Activated naive CD4-positive, alpha-beta T cell treated with anti-CD3 and anti-CD28 coated beads, Interleukin-2, amount 10 ng/mL, durations not matched to agents 7 days and 5 days (primary cell): ENCODE results near the gene CCIN.
"Not testable (repeated sequence)": the region's sequence is repeated elsewhere in the genome, so short reads cannot be mapped to it uniquely, and the experiment has no call there.

Experiments
- CTCF ChIA-PET: fragments of 350-600 bp; sonication (Branson Sonifier 250); formaldehyde crosslinking; loops from one replicate; lab custom pipeline; 2021; ENCODE audit warnings: antibody characterized with exemption; lab: Charles Lee
- DNase-seq: peaks from one replicate; pipeline ENCODE4 v3.0.0-alpha.2; 2020
- H3K27ac Mint-ChIP-seq: one replicate; pipeline ENCODE4 v1.8.0; 2021; ENCODE audit warnings: mild to moderate bottlenecking, moderate library complexity, mixed read lengths
- H3K27me3 Mint-ChIP-seq: one replicate; pipeline ENCODE4 v1.8.0; 2021; ENCODE audit warnings: mild to moderate bottlenecking, mixed read lengths
- H3K36me3 Mint-ChIP-seq: one replicate; pipeline ENCODE4 v1.8.0; 2021; ENCODE audit warnings: mixed read lengths
- H3K4me1 Mint-ChIP-seq: one replicate; pipeline ENCODE4 v1.8.0; 2021; ENCODE audit warnings: mixed read lengths
- H3K4me3 Mint-ChIP-seq: one replicate; pipeline ENCODE4 v1.8.0; 2021; ENCODE audit warnings: mild to moderate bottlenecking, moderate library complexity, mixed read lengths
- H3K9me3 Mint-ChIP-seq: one replicate; pipeline ENCODE4 v1.8.0; 2021; ENCODE audit warnings: mixed read lengths

CCIN gene

DNA sequence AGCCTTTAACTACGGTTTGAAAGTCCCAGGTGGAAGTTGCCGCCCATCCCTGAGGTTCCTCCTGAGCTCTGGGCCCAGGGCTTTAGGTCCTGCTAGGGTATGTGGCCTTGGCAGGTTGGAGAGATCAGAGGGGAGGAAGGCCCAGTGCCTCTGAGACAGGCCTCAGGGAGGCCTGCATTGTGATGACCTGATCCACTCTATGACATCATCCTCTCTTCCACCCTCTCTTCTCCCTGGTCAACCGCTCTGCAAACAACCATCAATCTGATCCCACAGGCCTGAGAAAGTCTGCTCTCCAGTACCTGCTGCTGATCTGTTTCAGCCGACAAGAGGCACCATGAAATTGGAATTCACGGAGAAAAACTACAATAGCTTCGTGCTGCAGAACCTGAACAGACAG is at the start of gene CCIN:
Gene CCIN, plus strand, starts transcription at position 223 of the 400 bp plus-strand sequence. Its CDS starts 115 bp downstream, at position 338.
- Mint-ChIP-seq H3K4me1 (peaks cover 16% of the 10 kb centered on the region), H3K27me3 (peaks cover 76% of the 10 kb centered on the region), H3K36me3 (no peaks in the 10 kb centered on the region), H3K9me3 (no peaks in the 10 kb centered on the region), H3K27ac (no peak within 1 kb of the TSS), H3K4me3 (no peak within 1 kb of the TSS)
- no peak for DNase-seq
- CTCF ChIA-PET: interaction anchor here (0.8 to 8.2 kb wide), 6 partner anchors 20 to 560 kb away, joined by 3 to 221 read pairs (median 4); no protein-coding TSS in a partner anchor

DNA sequence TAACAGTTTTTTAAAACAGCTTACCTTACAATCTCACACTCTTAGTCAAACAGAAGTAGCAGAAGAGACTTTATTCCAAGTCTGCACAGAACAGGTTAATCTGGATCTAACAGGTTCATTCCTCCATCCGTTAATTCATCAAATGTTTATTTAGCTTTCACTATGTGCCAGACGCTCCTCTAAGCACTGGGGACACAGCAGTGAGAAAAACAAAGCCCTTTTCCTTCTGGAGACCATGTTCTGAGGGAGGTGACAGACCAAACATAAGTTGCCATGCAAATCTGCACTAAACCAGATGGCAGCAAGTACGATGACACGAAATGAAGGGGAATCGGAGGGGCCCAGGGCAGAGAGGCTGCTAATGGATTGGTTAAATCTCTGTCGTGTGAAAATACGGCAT is 49.7 kb upstream of the CCIN start:
- Mint-ChIP-seq H3K36me3 (peaks cover 6% of the 10 kb centered on the region), H3K27me3 (no peaks in the 10 kb centered on the region), H3K9me3 (no peaks in the 10 kb centered on the region), H3K4me1 (no peaks in the 10 kb centered on the region), H3K4me3 (no peak overlapping the region), H3K27ac (no peak overlapping the region)
- CTCF ChIA-PET: interaction anchor here (2.2 kb wide), 1 partner anchor 45 kb away, joined by 5 read pairs; no protein-coding TSS in a partner anchor
- DNase-seq: no peak

DNA sequence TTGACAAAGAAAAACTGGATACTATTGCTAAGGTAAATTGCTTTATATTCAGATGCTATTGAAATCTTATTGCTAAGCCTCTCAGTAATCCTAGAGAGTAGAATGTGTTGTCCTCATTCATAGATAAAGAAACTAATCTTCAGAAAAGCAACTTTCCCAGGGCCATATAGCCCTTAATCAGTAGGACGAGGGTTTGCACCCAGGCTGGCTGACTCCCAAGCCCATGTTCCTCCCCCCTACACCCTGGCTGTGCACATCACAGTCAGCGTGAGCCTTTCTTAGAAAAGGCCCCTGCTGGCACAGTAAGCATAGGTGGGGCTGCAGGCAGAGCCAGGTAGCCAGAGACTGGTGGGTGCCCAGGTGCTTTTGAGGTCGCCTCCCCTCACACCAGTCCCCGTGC is 48.5 kb upstream of the CCIN start:
- CTCF ChIA-PET: interaction anchor here (1.6 kb wide), 1 partner anchor 17 kb away, joined by 3 read pairs; no protein-coding TSS in a partner anchor
- H3K4me3 Mint-ChIP-seq: no peak overlapping the region
- H3K4me1 Mint-ChIP-seq: peaks cover 5% of the 10 kb centered on the region
- H3K36me3 Mint-ChIP-seq: peaks cover 6% of the 10 kb centered on the region
- H3K27ac Mint-ChIP-seq: no peak overlapping the region
- no peaks in the 10 kb centered on the region for H3K9me3 Mint-ChIP-seq
- no peak for DNase-seq
- H3K27me3 Mint-ChIP-seq: no peaks in the 10 kb centered on the region

DNA sequence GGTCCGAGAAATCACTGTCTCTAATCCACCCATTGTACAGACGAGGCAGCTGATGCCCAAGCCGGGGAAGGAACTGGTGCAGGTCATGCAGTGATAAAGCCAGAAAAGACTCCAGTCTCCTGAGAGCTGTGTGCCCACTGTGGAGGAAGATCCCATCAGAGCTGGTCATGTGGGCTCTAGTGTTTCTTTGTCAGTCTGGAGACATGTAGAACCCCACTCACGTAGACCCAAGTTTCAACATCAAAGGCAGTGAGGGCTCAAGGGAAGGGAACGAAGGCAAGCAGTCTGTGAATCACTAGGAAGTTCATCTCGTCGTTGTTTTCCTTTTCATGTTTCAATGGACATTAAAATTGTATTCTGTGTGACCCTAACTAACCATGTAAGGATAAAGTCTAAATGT is 47.2 kb upstream of the CCIN start:
- H3K27me3 Mint-ChIP-seq: no peaks in the 10 kb centered on the region
- H3K4me3 Mint-ChIP-seq: no peak overlapping the region
- no peaks in the 10 kb centered on the region for H3K9me3 Mint-ChIP-seq
- no peak for DNase-seq
- CTCF ChIA-PET: interaction anchor here (1.6 kb wide), 1 partner anchor 19 kb away, joined by 3 read pairs; no protein-coding TSS in a partner anchor
- no peak overlapping the region for H3K27ac Mint-ChIP-seq
- H3K36me3 Mint-ChIP-seq: peaks cover 6% of the 10 kb centered on the region
- peaks cover 5% of the 10 kb centered on the region for H3K4me1 Mint-ChIP-seq

DNA sequence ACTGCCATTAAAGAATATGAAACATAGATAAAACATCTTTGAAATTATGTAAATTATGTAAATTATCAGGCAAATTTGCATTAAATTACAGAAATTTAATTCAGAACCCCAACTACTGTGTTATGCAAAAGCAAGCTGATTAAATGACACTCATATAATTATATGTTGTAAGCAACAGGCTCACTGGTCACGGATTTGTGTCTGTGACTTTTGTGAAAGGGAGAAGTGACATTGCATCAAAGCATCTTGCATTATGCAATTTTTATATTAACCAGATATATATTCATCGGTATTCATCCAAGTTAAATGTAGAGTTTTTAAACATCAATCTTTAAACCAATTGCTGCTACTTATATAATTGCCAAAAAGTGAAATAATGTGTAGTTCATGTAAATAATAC is 45.7 kb upstream of the CCIN start:
- CTCF ChIA-PET: interaction anchor here (0.6 to 3.2 kb wide), 5 partner anchors 12 to 115 kb away, joined by 3 to 16 read pairs (median 3); no protein-coding TSS in a partner anchor
- peaks cover 15% of the 10 kb centered on the region for H3K4me1 Mint-ChIP-seq
- H3K4me3 Mint-ChIP-seq: no peak overlapping the region
- H3K27me3 Mint-ChIP-seq: peaks cover 7% of the 10 kb centered on the region
- no peak for DNase-seq
- H3K36me3 Mint-ChIP-seq: peaks cover 3% of the 10 kb centered on the region
- no peaks in the 10 kb centered on the region for H3K9me3 Mint-ChIP-seq
- H3K27ac Mint-ChIP-seq: no peak overlapping the region

DNA sequence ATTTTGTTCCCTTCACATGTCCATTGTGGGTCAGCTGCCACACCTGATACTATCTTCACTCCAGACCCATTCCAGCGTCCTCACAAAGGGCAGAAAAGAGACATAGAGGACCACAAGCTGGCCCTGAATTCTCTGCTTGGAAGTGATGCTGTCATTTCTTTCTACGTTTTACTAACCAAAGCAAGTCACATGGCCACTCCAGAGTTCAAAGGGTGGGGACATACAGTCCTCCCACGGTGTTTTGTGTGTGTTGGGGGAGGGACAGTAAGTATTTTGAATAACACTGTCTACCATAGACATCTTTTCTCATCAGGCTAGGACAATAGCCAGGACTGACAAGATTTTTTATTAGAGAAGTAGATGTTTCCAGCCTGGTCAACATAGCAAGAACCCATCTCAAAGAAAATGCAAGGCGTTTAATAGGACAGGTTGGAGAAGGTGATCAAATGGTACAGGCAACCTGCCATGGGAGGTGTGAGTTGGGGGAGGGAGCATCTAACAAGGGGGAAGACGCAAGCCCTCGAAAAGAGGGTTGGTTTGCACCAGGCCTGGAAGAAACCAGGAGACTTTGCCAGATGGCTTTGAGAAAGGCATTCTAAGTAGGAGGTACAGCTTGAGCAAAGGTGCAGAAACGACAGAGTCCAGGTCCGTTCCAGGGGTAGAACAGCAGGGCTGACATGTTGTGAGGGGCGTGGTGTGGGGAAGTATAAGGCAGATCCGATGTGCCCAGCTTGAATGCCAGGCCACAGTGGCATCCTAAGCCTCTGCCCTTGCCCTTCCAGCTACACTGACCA is 43.9 kb upstream of the CCIN start:
- no peak overlapping the region for H3K4me3 Mint-ChIP-seq
- H3K27me3 Mint-ChIP-seq: peaks cover 13% of the 10 kb centered on the region
- CTCF ChIA-PET: interaction anchor here (0.6 to 3.2 kb wide), 4 partner anchors 23 to 47 kb away, joined by 3 to 16 read pairs (median 4); no protein-coding TSS in a partner anchor
- DNase-seq: no peak
- peaks cover 15% of the 10 kb centered on the region for H3K4me1 Mint-ChIP-seq
- no peaks in the 10 kb centered on the region for H3K9me3 Mint-ChIP-seq
- peaks cover 3% of the 10 kb centered on the region for H3K36me3 Mint-ChIP-seq
- peak overlapping the region; percentile 24 for H3K27ac Mint-ChIP-seq

DNA sequence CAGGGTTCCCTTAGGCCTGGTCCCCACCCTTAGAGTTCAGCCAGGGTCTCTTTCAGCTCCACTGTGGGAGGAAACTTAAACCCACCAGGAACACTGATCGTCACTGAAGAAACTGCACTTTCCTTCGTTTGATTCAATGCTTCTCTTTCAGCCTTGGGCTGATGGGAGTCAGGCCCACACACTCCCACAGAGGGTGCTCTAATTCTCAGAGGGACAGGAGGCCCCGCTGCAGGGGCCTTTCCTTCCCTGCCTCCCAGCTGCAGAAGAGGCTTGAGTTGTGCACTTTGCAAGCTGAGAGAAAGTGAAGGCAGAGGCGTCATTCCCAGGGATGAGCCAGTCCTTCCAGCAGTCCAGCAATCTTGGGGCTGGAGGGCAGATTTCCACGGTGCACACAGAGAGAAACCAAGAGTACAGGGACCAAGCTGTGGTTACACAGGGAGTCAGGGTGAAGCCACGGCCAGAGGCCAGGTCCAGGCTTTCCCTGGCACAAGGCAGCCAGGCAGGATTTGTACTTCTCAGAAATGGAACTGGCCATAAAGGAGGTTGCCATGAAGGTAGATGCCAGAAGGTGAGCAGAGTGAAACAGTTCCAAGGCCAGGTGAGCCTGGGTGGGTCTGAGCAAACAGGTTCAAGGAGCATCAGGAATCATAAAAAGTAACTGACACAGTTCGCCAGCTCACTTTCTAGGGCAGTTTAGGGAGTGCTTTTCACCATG is 43.0 kb upstream of the CCIN start:
- H3K27ac Mint-ChIP-seq: no peak overlapping the region
- CTCF ChIA-PET: interaction anchor here (0.6 to 3.2 kb wide), 4 partner anchors 23 to 46 kb away, joined by 3 to 16 read pairs (median 4); no protein-coding TSS in a partner anchor
- peaks cover 3% of the 10 kb centered on the region for H3K36me3 Mint-ChIP-seq
- H3K27me3 Mint-ChIP-seq: peaks cover 18% of the 10 kb centered on the region
- H3K9me3 Mint-ChIP-seq: no peaks in the 10 kb centered on the region
- peaks cover 15% of the 10 kb centered on the region for H3K4me1 Mint-ChIP-seq
- H3K4me3 Mint-ChIP-seq: no peak overlapping the region
- no peak for DNase-seq

DNA sequence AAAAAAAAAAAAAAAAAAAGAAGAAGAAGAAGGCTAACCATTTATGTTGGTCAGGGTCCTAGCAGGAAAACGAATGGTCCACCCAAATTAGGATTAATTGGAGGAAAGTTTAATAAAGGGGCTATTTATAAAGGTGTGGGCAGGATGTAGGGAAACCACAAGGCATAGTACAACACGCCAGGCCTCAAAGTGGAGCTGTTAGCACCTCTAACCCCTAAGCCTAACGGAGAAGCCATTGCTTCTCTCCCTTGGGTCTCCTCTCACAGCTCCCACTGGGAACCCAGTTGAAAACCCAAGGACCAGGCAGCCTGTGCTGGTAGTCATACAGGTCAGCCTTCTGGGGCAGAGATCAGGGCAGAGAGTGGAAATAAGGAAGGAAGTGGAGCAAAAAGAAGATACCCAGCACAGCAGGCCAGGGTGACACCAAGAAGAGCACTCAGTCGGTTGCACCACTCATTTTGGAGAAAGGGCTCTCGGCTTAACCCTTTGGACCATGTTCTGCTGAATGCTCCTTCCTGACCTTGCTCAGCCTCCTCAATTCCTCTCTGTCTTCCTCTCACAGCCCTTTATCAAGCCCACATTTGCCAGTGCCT is 41.4 kb upstream of the CCIN start:
- no peak overlapping the region for H3K27ac Mint-ChIP-seq
- H3K27me3 Mint-ChIP-seq: peaks cover 32% of the 10 kb centered on the region
- peaks cover 2% of the 10 kb centered on the region for H3K36me3 Mint-ChIP-seq
- CTCF ChIA-PET: interaction anchor here (1.0 kb wide), 1 partner anchor 62 kb away, joined by 7 read pairs; no protein-coding TSS in a partner anchor
- peaks cover 15% of the 10 kb centered on the region for H3K4me1 Mint-ChIP-seq
- H3K4me3 Mint-ChIP-seq: no peak overlapping the region
- no peak for DNase-seq
- H3K9me3 Mint-ChIP-seq: no peaks in the 10 kb centered on the region

DNA sequence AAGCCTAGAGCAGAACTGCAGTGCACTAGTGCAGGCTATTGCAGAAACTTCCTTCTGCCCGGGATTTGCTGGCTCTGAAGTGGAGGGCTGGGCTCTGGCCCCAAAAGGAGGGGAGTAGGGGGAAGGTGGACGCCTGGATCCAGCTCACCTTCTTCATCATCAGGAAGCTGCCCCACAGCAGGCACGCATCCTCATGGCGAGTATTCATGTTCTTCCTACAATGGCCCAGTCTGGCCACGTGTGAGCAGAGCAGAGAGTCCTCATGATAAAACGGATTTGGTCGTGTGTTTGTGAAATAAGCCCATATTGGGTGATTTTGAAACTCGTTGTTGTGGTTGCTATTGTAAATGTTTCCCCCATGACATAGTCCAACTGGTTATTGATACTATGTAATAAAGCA is 40.8 kb upstream of the CCIN start:
- no peak overlapping the region for H3K27ac Mint-ChIP-seq
- peaks cover 38% of the 10 kb centered on the region for H3K27me3 Mint-ChIP-seq
- H3K4me1 Mint-ChIP-seq: peaks cover 15% of the 10 kb centered on the region
- H3K4me3 Mint-ChIP-seq: no peak overlapping the region
- H3K36me3 Mint-ChIP-seq: no peaks in the 10 kb centered on the region
- no peaks in the 10 kb centered on the region for H3K9me3 Mint-ChIP-seq
- CTCF ChIA-PET: interaction anchor here (1.0 kb wide), 1 partner anchor 61 kb away, joined by 7 read pairs; no protein-coding TSS in a partner anchor
- DNase-seq: no peak

DNA sequence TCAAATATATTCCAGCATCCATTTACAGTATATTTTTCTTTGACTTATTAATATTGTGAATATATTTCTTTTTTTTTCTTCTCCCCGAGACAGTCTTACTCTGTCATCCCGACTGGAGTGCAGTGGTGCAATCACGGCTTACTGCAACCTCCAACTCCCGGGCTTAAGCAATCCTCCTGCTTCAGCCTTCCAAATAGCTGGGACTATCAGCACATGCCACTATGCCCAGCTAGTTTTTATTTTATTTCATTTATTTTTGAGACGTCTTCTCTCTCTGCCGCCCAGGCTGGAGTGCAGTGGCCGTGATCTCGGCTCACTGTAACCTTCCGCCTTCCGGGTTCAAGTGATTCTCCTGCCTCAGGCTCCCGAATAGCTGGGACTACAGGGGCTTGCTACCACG is 40.0 kb upstream of the CCIN start:
- Mint-ChIP-seq H3K4me3 (no peak overlapping the region), H3K27ac (no peak overlapping the region), H3K36me3 (no peaks in the 10 kb centered on the region), H3K4me1 (peaks cover 15% of the 10 kb centered on the region), H3K9me3 (no peaks in the 10 kb centered on the region), H3K27me3 (peaks cover 46% of the 10 kb centered on the region)
- DNase-seq: no peak
- CTCF ChIA-PET: interaction anchor here (2.9 kb wide), 1 partner anchor 26 kb away, joined by 8 read pairs; no protein-coding TSS in a partner anchor

DNA sequence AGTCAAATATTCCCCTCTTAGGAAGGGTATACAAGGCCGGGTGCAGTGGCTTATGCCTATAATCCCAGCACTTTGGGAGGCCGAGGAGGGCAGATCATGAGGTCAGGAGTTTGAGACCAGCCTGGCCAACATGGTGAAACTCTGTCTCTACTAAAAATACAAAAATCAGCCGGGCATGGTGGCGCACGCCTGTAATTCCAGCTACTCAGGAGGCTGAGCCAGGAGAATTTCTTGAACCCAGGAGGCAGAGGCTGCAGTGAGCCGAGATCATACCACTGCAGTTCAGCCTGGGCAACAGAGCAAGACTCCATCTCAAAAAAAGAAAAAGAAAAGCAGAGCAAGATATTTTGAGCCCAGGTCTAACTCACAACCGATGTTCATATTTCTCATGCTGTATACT is 37.5 kb upstream of the CCIN start:
- not testable (repeated sequence) for H3K27ac Mint-ChIP-seq, H3K4me3 Mint-ChIP-seq, H3K9me3 Mint-ChIP-seq, DNase-seq, H3K36me3 Mint-ChIP-seq
- CTCF ChIA-PET: interaction anchor here (2.9 kb wide), 1 partner anchor 28 kb away, joined by 8 read pairs; no protein-coding TSS in a partner anchor
- Mint-ChIP-seq H3K4me1 (peaks cover 18% of the 10 kb centered on the region), H3K27me3 (peaks cover 67% of the 10 kb centered on the region)

DNA sequence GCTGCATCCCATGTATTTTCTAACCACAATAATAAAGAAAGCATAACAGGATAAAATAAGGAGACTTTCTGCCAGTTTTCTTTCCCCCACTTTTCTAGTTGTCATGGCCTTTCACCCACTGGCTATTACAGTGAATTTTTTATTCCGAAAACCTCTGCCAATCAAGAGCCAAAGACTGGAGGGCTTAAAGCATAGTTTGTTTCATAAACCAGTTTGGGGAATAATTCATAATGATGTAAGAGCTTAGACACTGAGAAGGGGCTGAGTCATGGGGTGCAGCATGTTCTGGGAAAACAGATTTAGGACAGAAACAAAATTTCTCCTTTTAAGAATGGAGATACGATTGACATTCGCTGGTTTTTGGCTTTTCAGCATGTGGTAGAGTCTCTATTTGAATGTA is 37.1 kb upstream of the CCIN start:
- H3K27ac Mint-ChIP-seq: no peak overlapping the region
- no peak for DNase-seq
- peaks cover 69% of the 10 kb centered on the region for H3K27me3 Mint-ChIP-seq
- no peak overlapping the region for H3K4me3 Mint-ChIP-seq
- H3K36me3 Mint-ChIP-seq: peaks cover 1% of the 10 kb centered on the region
- CTCF ChIA-PET: interaction anchor here (2.9 kb wide), 1 partner anchor 29 kb away, joined by 8 read pairs; no protein-coding TSS in a partner anchor
- peaks cover 19% of the 10 kb centered on the region for H3K4me1 Mint-ChIP-seq
- no peaks in the 10 kb centered on the region for H3K9me3 Mint-ChIP-seq

DNA sequence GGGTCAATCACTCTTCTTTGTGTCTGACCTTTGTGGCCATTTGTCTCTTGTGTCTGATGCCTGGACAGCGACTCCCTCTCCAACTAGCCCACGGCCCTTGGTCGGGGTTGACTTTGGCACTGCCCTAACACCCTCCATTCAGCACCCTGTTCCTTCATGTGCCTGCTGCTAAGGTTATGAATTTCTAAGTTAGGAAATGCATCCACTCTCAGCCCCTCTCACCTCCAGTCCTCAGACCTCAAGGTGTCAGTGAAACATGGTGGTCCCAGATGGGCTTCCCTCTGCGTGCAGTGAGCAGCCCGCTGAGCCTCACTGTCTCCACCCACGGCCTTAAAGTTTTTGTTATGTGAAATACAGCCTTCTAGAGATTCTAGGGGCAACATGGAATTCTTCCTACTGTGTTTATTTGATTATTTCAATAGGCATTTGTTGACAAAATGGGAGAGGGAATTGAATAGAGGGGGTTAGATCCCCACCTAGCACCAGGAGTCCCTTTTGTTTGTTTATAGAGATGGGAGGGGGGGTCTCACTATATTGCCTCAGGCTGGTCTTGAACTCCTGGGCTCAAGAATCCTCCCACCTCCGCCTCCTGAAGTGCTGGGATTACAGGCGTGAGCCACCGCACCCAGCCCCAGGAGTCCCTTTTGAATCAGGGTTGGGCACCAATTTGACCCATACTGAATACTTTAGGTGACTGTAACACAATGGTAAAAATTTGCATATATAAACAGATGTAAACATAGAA is 34.3 kb upstream of the CCIN start:
- H3K27ac Mint-ChIP-seq: peak overlapping the region; percentile 68

More for the DNA sequence above, 34.3 kb upstream of the CCIN start:
- peaks cover 80% of the 10 kb centered on the region for H3K27me3 Mint-ChIP-seq
- peaks cover 21% of the 10 kb centered on the region for H3K36me3 Mint-ChIP-seq
- CTCF ChIA-PET: no interaction called here
- no peak for DNase-seq
- H3K4me3 Mint-ChIP-seq: peak overlapping the region; percentile 63
- peaks cover 37% of the 10 kb centered on the region for H3K4me1 Mint-ChIP-seq
- no peaks in the 10 kb centered on the region for H3K9me3 Mint-ChIP-seq
